GM06990 (cell line): ENCODE data around the gene ZNF492.

Source experiments
- DNase-seq: peaks from one replicate; pipeline ENCODE4 v3.0.0-alpha.2; 2011; ENCODE audit not compliant: insufficient read length; ENCODE audit errors: extremely low read depth
- H3K27me3 ChIP-seq: replicated peaks from 2 replicates; pipeline ENCODE4 v1.6.0; 2011; ENCODE audit warnings: low read length; ENCODE audit not compliant: control insufficient read depth, insufficient read depth
- H3K36me3 ChIP-seq: 2 replicates; pipeline ENCODE4 v1.5.1; 2011; ENCODE audit warnings: low read length; ENCODE audit not compliant: control insufficient read depth, insufficient read depth
- H3K4me3 ChIP-seq: replicated peaks from 2 replicates; pipeline ENCODE4 v1.5.1; 2011; ENCODE audit warnings: low read depth, mild to moderate bottlenecking, control low read depth, low read length
- CTCF ChIP-seq: IDR thresholded peaks from 2 replicates; pipeline ENCODE4 v1.5.1; 2011; ENCODE audit warnings: low read length, control low read depth, mild to moderate bottlenecking, inconsistent platforms; ENCODE audit not compliant: insufficient read depth, poor library complexity, severe bottlenecking

Gene ZNF492

DNA sequence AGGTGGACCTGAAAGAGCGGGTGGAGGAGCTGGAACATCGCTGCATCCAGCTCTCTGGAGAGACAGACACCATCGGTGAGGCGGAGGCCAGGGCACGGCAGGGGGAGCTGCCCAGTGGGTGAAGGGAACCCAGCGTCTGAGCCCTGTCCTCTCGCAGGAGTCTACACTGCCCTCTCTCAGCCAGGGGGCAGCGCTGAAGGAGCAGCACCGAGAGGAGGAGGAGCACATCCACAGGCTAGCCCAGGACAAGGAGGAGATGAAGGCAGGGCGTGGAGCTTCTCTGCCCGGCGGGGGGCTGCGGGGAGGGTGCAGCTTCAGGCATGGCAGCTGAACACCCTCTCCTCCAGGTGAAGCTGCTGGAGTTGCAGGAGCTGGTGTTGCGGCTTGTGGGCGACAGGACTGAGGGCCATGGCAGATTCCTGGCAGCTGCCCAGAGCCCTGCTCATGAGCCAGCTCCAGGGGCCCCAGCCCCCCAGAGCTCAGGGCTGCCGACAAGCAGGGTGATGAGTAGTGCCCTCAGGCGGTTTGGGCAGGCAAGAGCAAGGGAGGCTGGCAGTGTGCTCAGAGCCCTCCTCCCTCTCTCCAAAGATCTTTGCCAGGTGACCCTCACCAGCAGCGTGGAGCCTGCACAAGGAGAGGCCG, 31.4 kb upstream of the ZNF492 start:
- DNase-seq: no peak
- H3K36me3 ChIP-seq: no peaks in the 10 kb centered on the region
- H3K4me3 ChIP-seq: no peak overlapping the region
- no peaks in the 10 kb centered on the region for H3K27me3 ChIP-seq
- no peak for TF ChIP-seq CTCF

DNA sequence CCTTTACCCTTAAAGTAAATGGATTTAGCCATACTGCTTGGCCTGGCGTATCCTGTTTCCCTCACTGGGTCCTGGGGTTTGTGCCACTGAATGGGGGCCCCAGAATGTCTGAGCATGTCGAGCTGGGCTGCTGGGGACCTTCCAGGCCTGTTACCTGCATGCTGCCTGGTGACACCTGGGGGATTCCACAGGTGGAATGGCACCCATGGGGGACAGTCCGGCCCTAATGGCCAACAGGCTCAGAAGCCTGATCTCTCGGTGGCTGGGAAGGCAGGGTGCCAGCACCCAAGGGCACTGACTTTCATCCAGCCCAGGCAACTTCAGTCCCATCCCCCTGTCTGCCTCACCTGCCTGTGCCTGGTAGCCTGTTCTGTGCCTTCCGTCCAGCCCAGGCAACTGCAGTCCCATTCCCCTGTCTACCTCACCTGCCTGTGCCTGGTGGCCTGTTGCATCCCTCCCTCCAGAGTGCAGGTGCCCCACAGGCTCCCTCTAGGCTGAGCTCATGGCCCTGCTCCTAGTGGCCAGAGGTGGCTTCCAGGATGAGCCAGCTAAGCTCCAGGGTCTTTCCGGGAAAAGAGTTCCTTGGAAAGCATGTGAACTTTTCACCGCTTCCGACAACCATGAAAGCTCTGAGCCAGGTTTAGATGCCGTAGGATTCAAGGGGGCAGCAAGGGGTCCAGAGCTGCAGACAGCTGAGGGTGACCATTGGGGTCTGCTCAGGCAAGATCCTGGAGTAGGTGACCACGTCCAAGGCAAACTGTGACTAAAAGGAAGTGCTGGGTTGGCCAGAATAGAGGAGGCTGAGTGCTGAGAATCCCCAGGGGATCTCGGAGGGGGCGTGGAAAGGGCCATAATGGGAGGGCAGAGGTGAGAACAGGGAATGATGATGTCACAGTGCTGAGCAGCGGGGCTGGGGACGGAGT, 30.3 kb upstream of the ZNF492 start:
- DNase-seq: no peak
- Histone ChIP-seq H3K27me3 (no peaks in the 10 kb centered on the region), H3K4me3 (no peak overlapping the region), H3K36me3 (no peaks in the 10 kb centered on the region)
- no peak for TF ChIP-seq CTCF

- no peak overlapping the region for H3K4me3 ChIP-seq
- no peak for TF ChIP-seq CTCF
- H3K27me3 ChIP-seq: no peaks in the 10 kb centered on the region
- DNase-seq: no peak
- H3K36me3 ChIP-seq: no peaks in the 10 kb centered on the region
These were observed 29.4 kb upstream of the ZNF492 start for GRCh38 chr19:22604571-22605274.

DNA sequence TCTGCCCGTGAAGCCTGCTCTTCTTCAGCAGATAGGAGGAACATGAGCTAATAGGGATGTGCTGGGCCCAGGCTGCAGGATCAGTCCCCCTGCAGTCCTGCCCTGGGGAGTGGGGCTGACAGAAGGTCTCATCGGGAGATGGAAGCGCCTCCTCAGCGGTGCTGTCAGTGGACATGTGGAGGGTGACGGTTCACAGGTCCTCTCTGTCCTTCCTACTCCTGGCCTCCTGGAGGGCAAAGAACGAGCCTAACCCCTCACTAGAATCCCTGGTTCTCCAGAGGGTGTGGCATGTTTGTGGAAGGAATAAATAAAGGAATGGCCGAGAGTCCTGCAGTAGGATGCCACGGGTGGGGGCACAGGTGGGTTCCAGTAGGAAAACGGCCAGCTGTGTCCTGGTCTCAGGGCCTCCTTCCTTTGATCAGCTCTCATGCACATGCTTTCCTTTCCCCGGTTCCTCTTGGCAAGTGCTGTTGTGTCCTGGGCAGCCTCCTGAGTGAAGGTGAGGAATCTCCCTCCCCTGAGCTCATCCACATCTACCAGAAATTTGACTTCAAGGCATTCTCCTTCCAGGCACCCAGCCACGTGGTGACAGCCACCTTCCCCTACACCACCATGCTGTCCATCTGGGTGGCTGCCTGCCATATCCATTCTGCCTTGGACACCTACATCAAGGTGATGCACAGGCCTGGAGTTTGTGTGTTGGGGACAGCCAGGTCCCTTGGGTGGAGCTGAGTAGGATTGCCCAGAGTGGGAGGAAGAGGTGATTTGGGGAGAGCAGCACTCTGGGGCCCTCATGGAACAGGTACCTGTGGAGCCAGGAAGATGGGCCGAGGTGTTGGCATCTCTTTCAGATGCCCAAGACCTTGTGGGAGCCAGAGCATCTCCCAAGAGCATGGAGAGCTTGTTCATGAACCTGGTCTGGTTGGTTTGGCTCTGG, 28.6 kb upstream of the ZNF492 start:
- H3K36me3 ChIP-seq: no peaks in the 10 kb centered on the region
- DNase-seq: no peak
- no peak overlapping the region for H3K4me3 ChIP-seq
- TF ChIP-seq CTCF: no peak
- no peaks in the 10 kb centered on the region for H3K27me3 ChIP-seq

GRCh38 chr19:22606212-22606553, 27.9 kb upstream of the ZNF492 start:
- TF ChIP-seq CTCF: no peak
- no peaks in the 10 kb centered on the region for H3K27me3 ChIP-seq
- no peak for DNase-seq

More at GRCh38 chr19:22606212-22606553, 27.9 kb upstream of the ZNF492 start:
- Histone ChIP-seq H3K4me3 (no peak overlapping the region), H3K36me3 (no peaks in the 10 kb centered on the region)
